ENCODE data around the gene RHOT2.

The RHOT2 gene

DNA sequence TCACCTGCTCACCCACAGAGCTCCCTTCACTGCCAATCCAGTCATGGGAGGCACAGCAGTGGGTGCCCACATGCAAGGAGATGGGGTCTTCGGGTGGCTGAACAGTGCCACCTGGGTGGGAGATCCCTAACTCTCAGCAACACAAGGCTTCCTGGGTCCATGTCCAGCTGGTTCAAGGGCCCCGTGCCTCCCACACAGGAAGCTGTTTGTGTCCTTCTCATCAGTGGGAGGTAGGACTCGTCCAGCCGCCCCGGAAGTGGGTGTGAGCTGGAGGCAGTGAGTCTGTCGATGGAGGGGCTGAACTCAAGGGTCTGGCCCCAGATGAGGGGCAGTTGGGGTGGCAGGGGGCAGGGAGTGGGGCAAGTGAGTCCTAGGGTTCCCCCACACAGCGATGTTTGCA lies 36.1 kb downstream of the RHOT2 start:
- H3K4me3 ChIP-seq (ENCODE audit: low read depth, low read length) = no peak overlapping the region
- TF ChIP-seq, protein P1, sequence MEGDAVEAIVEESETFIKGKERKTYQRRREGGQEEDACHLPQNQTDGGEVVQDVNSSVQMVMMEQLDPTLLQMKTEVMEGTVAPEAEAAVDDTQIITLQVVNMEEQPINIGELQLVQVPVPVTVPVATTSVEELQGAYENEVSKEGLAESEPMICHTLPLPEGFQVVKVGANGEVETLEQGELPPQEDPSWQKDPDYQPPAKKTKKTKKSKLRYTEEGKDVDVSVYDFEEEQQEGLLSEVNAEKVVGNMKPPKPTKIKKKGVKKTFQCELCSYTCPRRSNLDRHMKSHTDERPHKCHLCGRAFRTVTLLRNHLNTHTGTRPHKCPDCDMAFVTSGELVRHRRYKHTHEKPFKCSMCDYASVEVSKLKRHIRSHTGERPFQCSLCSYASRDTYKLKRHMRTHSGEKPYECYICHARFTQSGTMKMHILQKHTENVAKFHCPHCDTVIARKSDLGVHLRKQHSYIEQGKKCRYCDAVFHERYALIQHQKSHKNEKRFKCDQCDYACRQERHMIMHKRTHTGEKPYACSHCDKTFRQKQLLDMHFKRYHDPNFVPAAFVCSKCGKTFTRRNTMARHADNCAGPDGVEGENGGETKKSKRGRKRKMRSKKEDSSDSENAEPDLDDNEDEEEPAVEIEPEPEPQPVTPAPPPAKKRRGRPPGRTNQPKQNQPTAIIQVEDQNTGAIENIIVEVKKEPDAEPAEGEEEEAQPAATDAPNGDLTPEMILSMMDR (IDR thresholded peaks at IDR 0.05; ENCODE audit: insufficient read depth, low read depth, low read length, missing control alignments) = no peak

DNA sequence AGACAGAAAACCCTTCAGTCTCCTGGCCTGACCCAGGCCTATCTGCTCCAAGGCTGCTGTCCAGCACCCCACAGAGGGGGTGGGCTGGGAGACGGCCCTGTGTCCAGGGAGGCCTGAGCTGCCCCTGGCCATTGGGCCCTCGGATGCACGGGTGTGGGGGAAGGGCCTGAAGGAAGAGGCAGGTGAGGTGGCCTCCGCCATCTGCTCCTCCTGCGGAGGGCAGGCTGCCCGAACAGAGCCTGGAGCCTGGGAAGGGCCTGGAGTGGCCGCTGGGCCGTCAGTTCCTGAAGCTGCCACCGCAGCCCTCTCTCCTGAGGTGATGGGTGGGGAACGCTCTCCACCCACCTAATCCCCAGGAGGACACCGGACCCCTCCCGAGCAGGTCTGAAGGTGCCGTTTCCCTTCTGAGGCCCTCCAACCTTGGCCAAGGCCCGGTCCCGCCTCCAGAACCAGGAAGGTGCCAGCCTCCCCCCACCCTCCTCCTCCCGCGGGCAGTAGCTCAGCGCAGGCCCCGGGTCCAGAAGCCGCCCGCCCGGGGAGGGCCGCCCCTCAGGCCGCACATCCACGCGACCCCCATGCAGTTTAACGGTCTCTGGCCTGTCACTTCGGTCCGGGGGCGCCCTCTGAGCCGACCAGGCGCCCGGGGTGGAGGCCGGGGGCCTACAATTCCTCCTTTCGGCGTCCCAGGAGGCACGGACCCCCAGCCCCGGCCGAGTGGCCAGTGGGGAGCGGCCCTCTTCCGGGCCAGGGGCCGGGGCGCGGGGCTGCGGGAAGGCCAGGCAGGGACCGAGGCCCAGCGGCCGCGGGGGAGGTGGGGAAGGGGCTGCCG lies 36.8 kb downstream of the RHOT2 start:
- no peak for DNase-seq (ENCODE audit: low read depth)
- H3K4me3 ChIP-seq (ENCODE audit: low read depth, low read length) = no peak overlapping the region
- TF ChIP-seq, protein P1 (IDR thresholded peaks at IDR 0.05; ENCODE audit: insufficient read depth, low read depth, low read length, missing control alignments) = no peak

More for the DNA sequence above, 36.1 kb downstream of the RHOT2 start:
- no peak for DNase-seq (ENCODE audit: low read depth)

DNA sequence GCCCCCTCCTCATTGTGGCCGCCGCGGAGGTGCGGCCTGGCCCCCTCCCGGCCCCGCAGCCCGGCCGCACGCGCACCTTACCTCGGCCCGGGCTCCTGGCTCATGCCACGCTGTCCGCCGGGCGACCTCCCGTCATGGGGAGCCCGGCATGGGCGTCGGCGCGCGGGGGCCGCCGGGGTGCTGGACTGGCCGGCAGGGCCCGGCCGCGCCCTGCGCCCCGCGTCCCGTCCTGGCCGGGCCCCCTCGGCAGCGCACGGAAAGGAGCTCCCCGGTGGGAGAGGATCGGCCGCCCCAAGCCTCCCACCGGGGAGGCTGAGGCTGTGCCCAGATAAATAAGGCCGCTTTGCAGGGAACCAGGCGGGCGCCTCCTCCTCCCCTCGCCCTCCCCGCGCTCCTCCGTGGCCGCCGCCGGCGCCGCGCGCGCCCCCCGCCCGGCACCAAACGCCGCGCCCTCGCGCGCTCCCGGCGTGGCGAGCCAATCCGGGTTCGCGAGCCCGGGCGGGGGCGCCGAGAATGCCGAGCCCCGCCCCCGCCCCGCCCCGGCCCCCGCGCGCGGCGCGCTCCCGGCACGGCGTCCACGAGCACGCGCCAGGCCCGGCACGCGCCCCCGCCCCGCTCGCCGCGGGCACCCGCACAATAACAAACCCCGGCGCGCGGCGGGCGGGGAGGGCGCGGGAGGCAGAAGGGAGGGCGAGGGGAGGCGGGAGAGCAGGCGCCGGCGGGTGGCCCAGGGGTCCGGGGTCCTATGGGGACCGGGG lies 37.7 kb downstream of the RHOT2 start, which contains the start of gene FBXL16:
TSS of gene FBXL16 (minus strand) at position 371 of the 758 bp plus-strand sequence. CDS start 8,396 bp downstream, outside the sequence.
- DNase-seq (ENCODE audit: low read depth) = no peak
- TF ChIP-seq, protein P1 (IDR thresholded peaks at IDR 0.05; ENCODE audit: insufficient read depth, low read depth, low read length, missing control alignments) = no peak
- no peak within 1 kb of the TSS for H3K4me3 ChIP-seq (ENCODE audit: low read depth, low read length)

DNA sequence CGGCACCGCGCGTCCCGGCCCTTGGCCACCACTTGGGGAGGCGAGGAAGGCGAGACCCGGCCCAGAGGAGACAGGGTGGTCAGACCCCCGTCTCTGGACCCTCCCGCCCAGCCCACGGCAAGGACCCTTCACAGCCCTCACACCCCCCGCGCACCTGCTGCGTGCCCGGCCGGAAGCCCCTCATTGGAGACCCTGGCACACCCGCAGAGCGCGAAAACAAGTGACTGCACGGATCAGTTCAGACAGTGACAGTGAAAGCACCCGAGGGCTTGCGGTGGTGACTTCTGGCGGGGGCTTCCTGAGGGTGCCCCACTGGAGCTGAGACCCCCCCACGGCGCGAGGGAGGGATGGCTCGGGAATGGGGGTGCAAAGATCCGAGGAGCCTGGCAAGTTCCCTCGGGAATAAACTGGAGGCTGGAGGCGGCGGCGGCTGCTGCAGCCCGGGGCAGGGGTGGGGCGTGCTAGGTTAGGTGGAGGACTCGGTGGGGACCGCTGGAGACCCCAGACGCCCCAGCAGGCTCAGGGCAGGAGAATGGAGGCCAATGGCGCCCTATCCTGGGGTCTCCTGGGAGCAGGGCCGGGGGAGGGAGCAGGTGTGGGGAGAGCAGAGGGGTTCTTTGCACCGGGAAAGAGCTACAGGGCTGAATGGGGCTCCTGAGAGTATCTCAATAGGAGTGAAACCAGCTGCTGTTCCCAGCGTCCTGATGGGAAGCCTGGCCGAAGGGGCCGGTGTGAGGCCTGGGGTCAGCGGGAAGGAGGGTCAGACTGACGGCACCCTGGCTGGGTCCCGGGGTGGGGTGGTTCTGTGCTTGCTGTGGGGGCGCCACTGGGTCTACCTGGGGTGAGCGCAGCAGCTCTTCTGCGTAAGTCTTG lies 38.5 kb downstream of the RHOT2 start:
- no peak overlapping the region for H3K4me3 ChIP-seq (ENCODE audit: low read depth, low read length)
- TF ChIP-seq, protein P1 (IDR thresholded peaks at IDR 0.05; ENCODE audit: insufficient read depth, low read depth, low read length, missing control alignments) = no peak
- no peak for DNase-seq (ENCODE audit: low read depth)

DNA sequence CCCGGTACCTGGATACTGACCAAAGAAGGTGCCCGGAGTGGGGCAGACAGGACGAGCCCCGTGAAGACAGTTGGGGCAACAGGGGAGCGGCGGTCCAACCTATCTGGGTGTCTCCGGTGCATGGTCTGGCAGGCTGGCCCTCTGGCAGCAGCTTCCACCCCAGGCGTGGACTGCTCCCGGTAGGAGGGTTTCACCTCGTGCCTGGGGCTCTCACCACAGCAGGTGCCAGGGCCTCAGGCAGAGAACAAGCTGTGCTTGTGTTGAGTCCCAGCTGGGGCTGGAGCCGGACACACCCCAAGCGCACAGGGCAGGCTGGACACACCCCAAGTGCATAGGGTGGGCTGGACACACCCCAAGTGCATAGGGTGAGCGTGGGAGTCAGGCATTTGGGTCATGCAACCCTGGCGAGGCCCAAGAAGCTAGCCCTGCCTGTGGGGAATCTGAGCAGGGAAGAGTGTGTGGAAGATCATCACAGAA lies 39.2 kb downstream of the RHOT2 start:
- H3K4me3 ChIP-seq (ENCODE audit: low read depth, low read length) = no peak overlapping the region
- DNase-seq (ENCODE audit: low read depth) = no peak
- TF ChIP-seq, protein P1 (IDR thresholded peaks at IDR 0.05; ENCODE audit: insufficient read depth, low read depth, low read length, missing control alignments) = no peak

DNA sequence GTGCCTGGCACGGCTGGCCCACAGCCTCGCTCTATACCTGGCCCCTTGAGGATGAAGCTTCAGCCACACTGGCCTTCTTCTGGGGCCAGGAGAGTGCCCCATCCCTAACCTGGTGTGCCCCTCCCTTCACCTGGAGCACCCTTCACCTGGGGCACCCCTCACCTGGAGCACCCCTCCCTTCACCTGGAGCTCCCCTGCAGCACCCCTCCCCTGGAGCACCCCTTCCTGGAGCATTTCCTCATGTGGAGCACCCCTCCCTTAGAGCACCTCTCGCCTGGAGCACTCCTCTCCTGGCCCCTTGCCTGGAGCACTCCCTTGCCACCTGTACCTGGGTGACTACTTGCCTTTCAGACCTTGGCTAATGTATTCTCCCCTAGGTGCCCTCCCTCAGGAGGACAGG lies 40.1 kb downstream of the RHOT2 start:
- TF ChIP-seq, protein P1 (IDR thresholded peaks at IDR 0.05; ENCODE audit: insufficient read depth, low read depth, low read length, missing control alignments) = no peak
- DNase-seq (ENCODE audit: low read depth) = no peak
- H3K4me3 ChIP-seq (ENCODE audit: low read depth, low read length) = no peak overlapping the region
